Suprapubic skin (tissue), 4 donors: ENCODE measurements around the gene COL5A3.
A peak's percentile ranks its signal among the peaks of the same experiment; 100 is the strongest.

Experiments used
- CTCF ChIP-seq, 2 donors: fragments of 200-600 bp in 1 of 2; fragments of 450-650 bp in 1 of 2; sonication (generic) in 1 of 2; IDR thresholded peaks; one replicate each; pipeline ENCODE4 v1.5.1; 2016 to 2019; ENCODE audit warnings: antibody characterized with exemption in 2 of 2, mild to moderate bottlenecking in 1 of 2, moderate library complexity in 1 of 2
- EP300 ChIP-seq: sonication (generic); formaldehyde crosslinking; IDR thresholded peaks from one replicate; pipeline ENCODE4 v1.6.1; 2017; ENCODE audit warnings: antibody characterized with exemption
- POLR2A ChIP-seq, 2 donors: fragments of 450-650 bp; IDR thresholded peaks; one replicate each; pipeline ENCODE4 v1.6.1; 2017; ENCODE audit warnings: antibody characterized with exemption in 2 of 2, mild to moderate bottlenecking in 2 of 2, moderate library complexity in 2 of 2
- POLR2AphosphoS5 ChIP-seq, 3 donors: sonication (generic); formaldehyde crosslinking; IDR thresholded peaks; one replicate each; pipeline ENCODE4 v1.6.1; 2017; ENCODE audit warnings: antibody characterized with exemption in 3 of 3

GRCh38 chr19:10010247-10010691, at the start of gene COL5A3:
- TF ChIP-seq CTCF (IDR thresholded peaks at IDR 0.05): no peak
- TF ChIP-seq POLR2A (IDR thresholded peaks at IDR 0.05): peak in 1 of 2 donors; percentile 19
- no peak for TF ChIP-seq EP300
- TF ChIP-seq POLR2AphosphoS5 (IDR thresholded peaks at IDR 0.05): no peak
